ENCODE results near the gene BMP5. TPM values are rescaled to one million over a fixed set of nuclear protein-coding genes. Genes with fewer than 3 reads are reported as not detected.

The BMP5 gene
- polyA plus RNA-seq, 1 donor from 2014 or later = 0.14 TPM

DNA sequence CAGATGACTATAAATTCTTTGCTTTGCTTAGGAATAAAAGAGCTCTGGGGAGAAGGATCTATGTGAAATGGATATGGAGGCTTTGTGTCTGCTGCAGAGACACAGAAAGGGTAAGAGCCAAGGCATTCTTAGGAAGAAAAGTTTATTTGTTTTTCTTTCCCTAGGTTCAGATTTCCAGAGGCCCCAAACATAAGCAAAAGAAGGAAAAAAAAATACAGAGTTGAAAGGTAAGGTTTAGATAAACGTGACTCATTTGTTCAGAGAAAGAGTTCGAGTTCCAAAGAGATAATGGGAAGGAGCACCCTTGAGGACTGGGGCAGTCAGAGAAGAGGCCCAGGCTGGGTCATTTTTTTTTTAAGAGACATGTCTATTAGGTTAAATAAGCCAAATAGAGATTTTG lies 27.4 kb upstream of the BMP5 start:
- Histone ChIP-seq H4K20me1 (ENCODE audit: insufficient read depth) (no peaks in the 10 kb centered on the region), H3K79me2 (replicated peaks; ENCODE audit: insufficient read depth, low read length) (no peaks in the 10 kb centered on the region), H3K27ac (ENCODE audit: low read length) (no peak overlapping the region), H3K9ac (ENCODE audit: low read length) (no peak overlapping the region), H3K9me3 (ENCODE audit: low read length) (no peaks in the 10 kb centered on the region), H3K27me3 (ENCODE audit: insufficient read depth, low read depth, low read length) (no peaks in the 10 kb centered on the region), H3K36me3 (ENCODE audit: insufficient read depth, low read length) (no peaks in the 10 kb centered on the region), H3K4me2 (ENCODE audit: low read length) (no peak overlapping the region), H3F3A (ENCODE audit: insufficient read depth, low read length, poor library complexity, severe bottlenecking) (no peaks in the 10 kb centered on the region), H3K4me3 (ENCODE audit: low read length) (no peak overlapping the region), H3K9me2 (ENCODE audit: insufficient read depth, low read length) (no peaks in the 10 kb centered on the region), H2AFZ (ENCODE audit: low read depth, low read length) (no peak overlapping the region)
- TF ChIP-seq, protein P1, sequence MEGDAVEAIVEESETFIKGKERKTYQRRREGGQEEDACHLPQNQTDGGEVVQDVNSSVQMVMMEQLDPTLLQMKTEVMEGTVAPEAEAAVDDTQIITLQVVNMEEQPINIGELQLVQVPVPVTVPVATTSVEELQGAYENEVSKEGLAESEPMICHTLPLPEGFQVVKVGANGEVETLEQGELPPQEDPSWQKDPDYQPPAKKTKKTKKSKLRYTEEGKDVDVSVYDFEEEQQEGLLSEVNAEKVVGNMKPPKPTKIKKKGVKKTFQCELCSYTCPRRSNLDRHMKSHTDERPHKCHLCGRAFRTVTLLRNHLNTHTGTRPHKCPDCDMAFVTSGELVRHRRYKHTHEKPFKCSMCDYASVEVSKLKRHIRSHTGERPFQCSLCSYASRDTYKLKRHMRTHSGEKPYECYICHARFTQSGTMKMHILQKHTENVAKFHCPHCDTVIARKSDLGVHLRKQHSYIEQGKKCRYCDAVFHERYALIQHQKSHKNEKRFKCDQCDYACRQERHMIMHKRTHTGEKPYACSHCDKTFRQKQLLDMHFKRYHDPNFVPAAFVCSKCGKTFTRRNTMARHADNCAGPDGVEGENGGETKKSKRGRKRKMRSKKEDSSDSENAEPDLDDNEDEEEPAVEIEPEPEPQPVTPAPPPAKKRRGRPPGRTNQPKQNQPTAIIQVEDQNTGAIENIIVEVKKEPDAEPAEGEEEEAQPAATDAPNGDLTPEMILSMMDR (IDR thresholded peaks at IDR 0.05; ENCODE audit: poor library complexity, severe bottlenecking) = no peak
- TF ChIP-seq RAD21 (conservative IDR thresholded peaks at IDR 0.05) = no peak
- no peak for TF ChIP-seq TAF1 (IDR thresholded peaks at IDR 0.05; ENCODE audit: low read depth)
- no peak for TF ChIP-seq SMC3 (conservative IDR thresholded peaks at IDR 0.05; ENCODE audit: poor library complexity)
- no peak for TF ChIP-seq EZH2 (IDR thresholded peaks at IDR 0.05; ENCODE audit: borderline replicate concordance, insufficient read depth, low read length, poor library complexity, severe bottlenecking)
- no peak for TF ChIP-seq MXI1 (conservative IDR thresholded peaks at IDR 0.05; ENCODE audit: poor library complexity, severe bottlenecking)
- TF ChIP-seq, protein P2, sequence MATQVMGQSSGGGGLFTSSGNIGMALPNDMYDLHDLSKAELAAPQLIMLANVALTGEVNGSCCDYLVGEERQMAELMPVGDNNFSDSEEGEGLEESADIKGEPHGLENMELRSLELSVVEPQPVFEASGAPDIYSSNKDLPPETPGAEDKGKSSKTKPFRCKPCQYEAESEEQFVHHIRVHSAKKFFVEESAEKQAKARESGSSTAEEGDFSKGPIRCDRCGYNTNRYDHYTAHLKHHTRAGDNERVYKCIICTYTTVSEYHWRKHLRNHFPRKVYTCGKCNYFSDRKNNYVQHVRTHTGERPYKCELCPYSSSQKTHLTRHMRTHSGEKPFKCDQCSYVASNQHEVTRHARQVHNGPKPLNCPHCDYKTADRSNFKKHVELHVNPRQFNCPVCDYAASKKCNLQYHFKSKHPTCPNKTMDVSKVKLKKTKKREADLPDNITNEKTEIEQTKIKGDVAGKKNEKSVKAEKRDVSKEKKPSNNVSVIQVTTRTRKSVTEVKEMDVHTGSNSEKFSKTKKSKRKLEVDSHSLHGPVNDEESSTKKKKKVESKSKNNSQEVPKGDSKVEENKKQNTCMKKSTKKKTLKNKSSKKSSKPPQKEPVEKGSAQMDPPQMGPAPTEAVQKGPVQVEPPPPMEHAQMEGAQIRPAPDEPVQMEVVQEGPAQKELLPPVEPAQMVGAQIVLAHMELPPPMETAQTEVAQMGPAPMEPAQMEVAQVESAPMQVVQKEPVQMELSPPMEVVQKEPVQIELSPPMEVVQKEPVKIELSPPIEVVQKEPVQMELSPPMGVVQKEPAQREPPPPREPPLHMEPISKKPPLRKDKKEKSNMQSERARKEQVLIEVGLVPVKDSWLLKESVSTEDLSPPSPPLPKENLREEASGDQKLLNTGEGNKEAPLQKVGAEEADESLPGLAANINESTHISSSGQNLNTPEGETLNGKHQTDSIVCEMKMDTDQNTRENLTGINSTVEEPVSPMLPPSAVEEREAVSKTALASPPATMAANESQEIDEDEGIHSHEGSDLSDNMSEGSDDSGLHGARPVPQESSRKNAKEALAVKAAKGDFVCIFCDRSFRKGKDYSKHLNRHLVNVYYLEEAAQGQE (IDR thresholded peaks at IDR 0.05; ENCODE audit: borderline replicate concordance) = no peak
- TF ChIP-seq POLR2AphosphoS5 (IDR thresholded peaks at IDR 0.05) = no peak
- no peak for TF ChIP-seq EP300 (conservative IDR thresholded peaks at IDR 0.05; ENCODE audit: poor library complexity, severe bottlenecking)

DNA sequence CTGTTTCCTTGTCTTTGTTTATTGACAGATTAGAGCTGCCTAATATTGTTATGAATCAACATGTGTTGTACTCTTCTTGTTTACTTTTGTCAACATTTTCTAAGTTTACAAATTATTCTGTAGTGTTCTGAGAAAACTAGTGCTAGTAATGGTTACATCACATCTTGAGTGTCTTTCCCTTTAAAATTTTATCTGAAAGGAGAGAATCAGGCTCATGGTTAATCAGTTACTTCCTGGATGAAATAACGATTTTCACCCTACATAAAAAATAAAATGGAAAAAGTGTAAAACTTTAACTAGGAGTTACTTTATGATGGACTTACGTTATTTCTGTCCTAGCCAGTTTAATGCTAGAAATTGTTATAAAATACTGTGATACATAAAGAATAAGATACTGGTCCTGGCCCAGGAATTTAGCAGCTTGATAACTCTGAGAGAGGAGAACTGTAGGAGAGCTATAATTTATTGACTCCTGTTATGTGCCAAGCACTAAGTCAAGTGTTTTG lies 26.4 kb upstream of the BMP5 start:
- H3K9ac ChIP-seq (ENCODE audit: low read length) = no peak overlapping the region
- TF ChIP-seq EZH2 (IDR thresholded peaks at IDR 0.05; ENCODE audit: borderline replicate concordance, insufficient read depth, low read length, poor library complexity, severe bottlenecking) = no peak
- TF ChIP-seq MXI1 (conservative IDR thresholded peaks at IDR 0.05; ENCODE audit: poor library complexity, severe bottlenecking) = no peak
- no peak for TF ChIP-seq RAD21 (conservative IDR thresholded peaks at IDR 0.05)
- no peak for TF ChIP-seq TAF1 (IDR thresholded peaks at IDR 0.05; ENCODE audit: low read depth)
- TF ChIP-seq EP300 (conservative IDR thresholded peaks at IDR 0.05; ENCODE audit: poor library complexity, severe bottlenecking) = no peak
- TF ChIP-seq, protein P2 (IDR thresholded peaks at IDR 0.05; ENCODE audit: borderline replicate concordance) = no peak
- TF ChIP-seq, protein P1 (IDR thresholded peaks at IDR 0.05; ENCODE audit: poor library complexity, severe bottlenecking) = no peak
- TF ChIP-seq SMC3 (conservative IDR thresholded peaks at IDR 0.05; ENCODE audit: poor library complexity) = no peak
- no peak for TF ChIP-seq POLR2AphosphoS5 (IDR thresholded peaks at IDR 0.05)
- no peaks in the 10 kb centered on the region for H3K9me2 ChIP-seq (ENCODE audit: insufficient read depth, low read length)
- no peak overlapping the region for H3K27ac ChIP-seq (ENCODE audit: low read length)
- H3K4me3 ChIP-seq (ENCODE audit: low read length) = no peak overlapping the region
- H3K9me3 ChIP-seq (ENCODE audit: low read length) = no peaks in the 10 kb centered on the region
- no peaks in the 10 kb centered on the region for H4K20me1 ChIP-seq (ENCODE audit: insufficient read depth)
- no peaks in the 10 kb centered on the region for H3K79me2 ChIP-seq (replicated peaks; ENCODE audit: insufficient read depth, low read length)
- H3K4me2 ChIP-seq (ENCODE audit: low read length) = no peak overlapping the region
- no peaks in the 10 kb centered on the region for H3K27me3 ChIP-seq (ENCODE audit: insufficient read depth, low read depth, low read length)
- no peaks in the 10 kb centered on the region for H3F3A ChIP-seq (ENCODE audit: insufficient read depth, low read length, poor library complexity, severe bottlenecking)
- H2AFZ ChIP-seq (ENCODE audit: low read depth, low read length) = no peak overlapping the region
- H3K36me3 ChIP-seq (ENCODE audit: insufficient read depth, low read length) = no peaks in the 10 kb centered on the region
